Airway epithelial cell (primary cell): ENCODE data around the gene UBL4A. TPM values are rescaled to one million over a fixed set of nuclear protein-coding genes. Genes with fewer than 3 reads are reported as not detected.

Experiments used
- total RNA-seq: library from RNA; depleted of rRNA; stranded (reverse); fragments of >200 nt; gene quantifications from 2 replicates; pipeline ENCODE4 v1.2.3, GENCODE V29; 2015

The UBL4A gene
- 46.0 and 50.6 TPM in 2 replicates for total RNA-seq

GRCh38 chrX:154486396-154487207 lies at the start of gene UBL4A:
TSS of gene UBL4A (minus strand) at chrX:154486615. CDS start at chrX:154486584, 31 bp downstream.

DNA sequence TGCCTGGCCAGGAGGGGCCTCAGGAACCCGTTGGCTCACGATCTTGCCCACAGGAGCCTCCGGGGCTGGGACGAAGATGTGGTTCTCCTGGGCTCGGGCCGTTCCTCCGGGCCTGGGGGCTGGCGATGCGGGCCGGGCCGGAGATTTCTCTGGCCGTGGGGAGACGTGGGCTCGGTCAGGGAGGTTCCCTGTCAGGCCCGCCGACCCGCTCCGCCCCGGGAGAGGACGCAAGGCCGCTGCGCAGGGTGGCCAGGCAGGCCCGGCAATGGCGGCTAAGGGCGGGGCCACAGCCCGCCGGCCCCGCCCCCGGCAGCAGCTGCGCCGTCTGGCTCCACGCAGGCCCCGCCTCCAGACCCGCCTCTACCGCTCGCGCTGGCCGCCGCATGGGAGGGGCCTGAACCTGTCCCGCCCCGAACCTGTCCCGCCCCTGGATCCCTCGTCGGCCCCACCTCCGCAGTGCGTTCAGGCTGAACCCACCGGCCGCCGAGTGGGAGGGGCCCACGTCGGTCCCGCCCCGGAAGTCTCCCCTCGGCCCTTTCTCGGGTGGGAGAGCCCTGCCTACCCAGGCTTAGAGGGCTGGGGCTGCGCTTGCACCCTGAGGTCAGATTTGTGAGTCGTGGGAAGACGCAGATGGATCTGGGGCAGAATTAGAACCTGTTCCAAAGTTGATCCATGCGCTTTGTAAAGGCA lies 29.7 kb upstream of the UBL4A start, which contains the start of gene FAM3A:
TSS of gene FAM3A (minus strand) at position 267 of the 690 bp plus-strand sequence. CDS start 460 bp downstream, outside the sequence.

GRCh38 chrX:154490414-154491083 lies 4.1 kb upstream of the UBL4A start, which contains the start of gene SLC10A3:
TSS of gene SLC10A3 (minus strand) at chrX:154490629. CDS start at chrX:154488940, 1,689 bp downstream.

GRCh38 chrX:154478728-154479622 lies 7.4 kb downstream of the UBL4A start, which contains the start of gene LAGE3:
TSS of gene LAGE3 (minus strand) at chrX:154479281. CDS start at chrX:154478915, 366 bp downstream.

GRCh38 chrX:154458116-154458953 lies 28.1 kb downstream of the UBL4A start, which contains the start of gene PLXNA3:
TSS of gene PLXNA3 (plus strand) at chrX:154458281. CDS start at chrX:154460184, 1,903 bp downstream.

GRCh38 chrX:154443992-154444754 lies 42.2 kb downstream of the UBL4A start, which contains the start of gene FAM50A:
TSS of gene FAM50A (plus strand) at chrX:154444141. CDS start at chrX:154444236, 95 bp downstream.

GRCh38 chrX:154436983-154437752 lies 49.2 kb downstream of the UBL4A start, which contains the start of gene GDI1:
TSS of gene GDI1 (plus strand) at chrX:154437154. CDS start at chrX:154437255, 101 bp downstream.

Other genes starting within 250 kb of the UBL4A start
- gene OPN1MW3, start 229.0 kb downstream of the UBL4A start, total RNA-seq = not detected in 2 replicates
- not detected in 2 replicates for gene TEX28, start 191.5 kb downstream of the UBL4A start, total RNA-seq
- gene TKTL1, start 190.8 kb downstream of the UBL4A start, total RNA-seq = not detected in 2 replicates
- gene FLNA, start 112.0 kb downstream of the UBL4A start, total RNA-seq = 1,129 and 1,478 TPM in 2 replicates
- gene EMD, start 107.3 kb downstream of the UBL4A start, total RNA-seq = 50.6 and 72.9 TPM in 2 replicates
- 4,888 and 5,415 TPM in 2 replicates for gene RPL10, start 88.2 kb downstream of the UBL4A start, total RNA-seq
- gene DNASE1L1, start 77.4 kb downstream of the UBL4A start, total RNA-seq = 30.2 and 32.3 TPM in 2 replicates
- 27.9 and 32.9 TPM in 2 replicates for gene TAFAZZIN, start 75.1 kb downstream of the UBL4A start, total RNA-seq
- gene ATP6AP1, start 57.9 kb downstream of the UBL4A start, total RNA-seq = 37.4 and 39.4 TPM in 2 replicates
- gene GDI1, start 49.5 kb downstream of the UBL4A start, total RNA-seq = 59.5 and 89.4 TPM in 2 replicates
- gene FAM50A, start 42.5 kb downstream of the UBL4A start, total RNA-seq = 29.0 and 30.7 TPM in 2 replicates
- 4.4 and 16.2 TPM in 2 replicates for gene PLXNA3, start 28.3 kb downstream of the UBL4A start, total RNA-seq
- gene LAGE3, start 7.3 kb downstream of the UBL4A start, total RNA-seq = 50.3 and 51.3 TPM in 2 replicates
- 27.4 and 40.8 TPM in 2 replicates for gene SLC10A3, start 4.0 kb upstream of the UBL4A start, total RNA-seq
- gene FAM3A, start 29.6 kb upstream of the UBL4A start, total RNA-seq = 43.7 and 48.7 TPM in 2 replicates
- 97.4 and 109 TPM in 2 replicates for gene G6PD, start 60.2 kb upstream of the UBL4A start, total RNA-seq
- 8.9 and 9.7 TPM in 2 replicates for gene IKBKG, start 61.0 kb upstream of the UBL4A start, total RNA-seq
- not detected in 2 replicates for gene CTAG1A, start 98.5 kb upstream of the UBL4A start, total RNA-seq
- not detected in 2 replicates for gene CTAG1B, start 132.7 kb upstream of the UBL4A start, total RNA-seq
- gene CTAG2, start 167.0 kb upstream of the UBL4A start, total RNA-seq = not detected in 2 replicates